ENCODE data around the gene EVC.

DNA sequence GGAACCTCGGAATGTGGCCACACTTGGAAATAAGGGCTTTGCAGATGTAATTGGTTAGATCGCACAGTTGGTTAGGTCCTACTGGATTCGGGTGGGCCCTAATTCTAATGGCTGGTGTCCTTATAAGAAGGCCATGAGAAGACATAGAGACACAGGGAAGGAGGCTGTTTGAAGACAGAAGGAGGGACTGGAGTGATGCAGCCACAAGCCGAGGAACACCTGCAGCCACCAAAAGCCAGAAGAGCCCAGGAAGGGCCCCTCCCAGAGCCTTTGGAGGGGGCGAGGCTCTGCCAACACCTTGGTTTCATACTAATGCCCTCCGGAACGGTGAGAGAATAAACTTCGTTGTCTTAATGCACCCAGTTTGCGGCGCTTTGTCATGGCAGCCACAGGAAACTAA, 47.0 kb downstream of the EVC start:
- TF ChIP-seq FOS (IDR thresholded peaks at IDR 0.05; ENCODE audit: low read depth, low read length) (no peak), CEBPB (IDR thresholded peaks at IDR 0.05; ENCODE audit: low read depth, low read length) (no peak), POLR2A (IDR thresholded peaks at IDR 0.05; ENCODE audit: low read depth, low read length) (no peak), MAFK (IDR thresholded peaks at IDR 0.05; ENCODE audit: low read depth, low read length) (no peak)
- TF ChIP-seq, protein P1, sequence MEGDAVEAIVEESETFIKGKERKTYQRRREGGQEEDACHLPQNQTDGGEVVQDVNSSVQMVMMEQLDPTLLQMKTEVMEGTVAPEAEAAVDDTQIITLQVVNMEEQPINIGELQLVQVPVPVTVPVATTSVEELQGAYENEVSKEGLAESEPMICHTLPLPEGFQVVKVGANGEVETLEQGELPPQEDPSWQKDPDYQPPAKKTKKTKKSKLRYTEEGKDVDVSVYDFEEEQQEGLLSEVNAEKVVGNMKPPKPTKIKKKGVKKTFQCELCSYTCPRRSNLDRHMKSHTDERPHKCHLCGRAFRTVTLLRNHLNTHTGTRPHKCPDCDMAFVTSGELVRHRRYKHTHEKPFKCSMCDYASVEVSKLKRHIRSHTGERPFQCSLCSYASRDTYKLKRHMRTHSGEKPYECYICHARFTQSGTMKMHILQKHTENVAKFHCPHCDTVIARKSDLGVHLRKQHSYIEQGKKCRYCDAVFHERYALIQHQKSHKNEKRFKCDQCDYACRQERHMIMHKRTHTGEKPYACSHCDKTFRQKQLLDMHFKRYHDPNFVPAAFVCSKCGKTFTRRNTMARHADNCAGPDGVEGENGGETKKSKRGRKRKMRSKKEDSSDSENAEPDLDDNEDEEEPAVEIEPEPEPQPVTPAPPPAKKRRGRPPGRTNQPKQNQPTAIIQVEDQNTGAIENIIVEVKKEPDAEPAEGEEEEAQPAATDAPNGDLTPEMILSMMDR (conservative IDR thresholded peaks at IDR 0.05; ENCODE audit: low read depth, low read length), result no peak

Data from IMR-90 (cell line).